K562 (cell line): ENCODE results near the gene RASL10B. TPM values are rescaled to one million over a fixed set of nuclear protein-coding genes. Genes with fewer than 3 reads are reported as not detected.
"Not testable (repeated sequence)": the region's sequence is repeated elsewhere in the genome, so short reads cannot be mapped to it uniquely, and the experiment has no call there.

Source experiments
- ATAC-seq: fragments of 200-7000 bp; cut with Tn5 transposase; 3 replicates; pipeline ENCODE4 v1.9.1; 2020; ENCODE audit warnings: moderate library complexity
- BruUV-seq: library from RNA; stranded (reverse); fragments of 400-500 nt; replicated peaks from 2 replicates; lab custom pipeline; 2021; lab: Mats Ljungman, UMichigan
- CTCF ChIA-PET: fragments of 300-600 bp; formaldehyde crosslinking; extraction: SDS; loops from one replicate; lab custom pipeline; 2021; ENCODE audit warnings: low intra/inter-chr PET ratio; lab: Yijun Ruan, JAX
- POLR2A ChIA-PET: fragments of 300-600, 350-650 bp; sonication (Branson Sonifier 250); formaldehyde crosslinking; extraction: SDS; loops from one replicate; lab custom pipeline; 2021; ENCODE audit warnings: antibody characterized with exemption, inconsistent platforms; lab: Yijun Ruan, JAX
- DNase-seq, 4 experiments: peaks; one replicate each; pipeline versions ENCODE4 v3.0.0 to v3.0.0-alpha.2; 2011 to 2018; ENCODE audit warnings: low spot score in 3 of 4, mixed read lengths in 3 of 4; ENCODE audit errors: extremely low read depth in 1 of 4
- FAIRE-seq: peaks from 2 replicates; lab custom pipeline; 2011; peaks lifted over from hg19 to GRCh38; lab: Jason Lieb, UNC
- H2AFZ ChIP-seq: 2 replicates; pipeline ENCODE4 v1.6.0; 2011; ENCODE audit warnings: low read depth, low read length, control low read depth, inconsistent platforms
- H3K27ac ChIP-seq: fragments of 200-600 bp; 3 replicates; pipeline ENCODE4 v1.8.0; 2011; ENCODE audit warnings: low read depth, mild to moderate bottlenecking, control low read depth, inconsistent platforms, low read length, moderate library complexity, mixed read lengths; ENCODE audit errors: extremely low read depth
- H3K27me3 ChIP-seq, 2 experiments: fragments of 300-600 bp in 1 of 2; 2 replicates in 1 of 2; 3 replicates in 1 of 2; pipeline versions ENCODE4 v1.6.0 to v1.8.0; 2011; ENCODE audit warnings: inconsistent platforms in 2 of 2, low read length in 2 of 2, mild to moderate bottlenecking in 1 of 2, mixed read lengths in 1 of 2, moderate library complexity in 1 of 2; ENCODE audit not compliant: control insufficient read depth in 2 of 2, insufficient read depth in 2 of 2
- H3K36me3 ChIP-seq: fragments of 300-600 bp; 3 replicates; pipeline ENCODE4 v1.8.0; 2011; ENCODE audit warnings: mild to moderate bottlenecking, low read length, inconsistent platforms; ENCODE audit not compliant: control insufficient read depth, insufficient read depth
- H3K4me1 ChIP-seq, 2 experiments: fragments of 200-600 bp in 1 of 2; replicated peaks in 1 of 2; 2 replicates in 1 of 2; 3 replicates in 1 of 2; pipeline versions ENCODE4 v1.5.1 to v1.8.0; 2011; ENCODE audit warnings: inconsistent platforms in 2 of 2, low read length in 2 of 2, mild to moderate bottlenecking in 1 of 2, mixed read lengths in 1 of 2, moderate library complexity in 1 of 2; ENCODE audit not compliant: control insufficient read depth in 2 of 2, insufficient read depth in 2 of 2
- H3K4me2 ChIP-seq: 2 replicates; pipeline ENCODE4 v1.6.1; 2011; ENCODE audit warnings: low read length, control low read depth, inconsistent platforms, mixed read lengths; ENCODE audit not compliant: insufficient read depth
- H3K4me3 ChIP-seq: fragments of 200-600 bp; sonication (generic), shearing (Covaris generic); 2 replicates; pipeline ENCODE4 v1.5.1; 2016; ENCODE audit warnings: control low read depth, inconsistent platforms
- H3K79me2 ChIP-seq: fragments of 200-600 bp; 3 replicates; pipeline ENCODE4 v1.8.0; 2011; ENCODE audit warnings: low read length, inconsistent platforms; ENCODE audit not compliant: control insufficient read depth, insufficient read depth
- H3K9ac ChIP-seq, 2 experiments: 2 replicates each; pipeline versions ENCODE4 v1.6.0 to v1.6.1; 2011; ENCODE audit warnings: low read depth in 2 of 2, low read length in 2 of 2, control low read depth in 1 of 2, inconsistent platforms in 1 of 2, mild to moderate bottlenecking in 1 of 2, mixed read lengths in 1 of 2; ENCODE audit not compliant: insufficient read depth in 1 of 2
- H3K9me1 ChIP-seq: one replicate; pipeline ENCODE4 v1.6.0; 2011; ENCODE audit warnings: inconsistent platforms, mild to moderate bottlenecking, low read length, moderate library complexity; ENCODE audit not compliant: control insufficient read depth, insufficient read depth
- H3K9me3 ChIP-seq: replicated peaks from 2 replicates; pipeline ENCODE4 v1.5.1; 2011; ENCODE audit warnings: low read depth, low read length, inconsistent platforms; ENCODE audit not compliant: control insufficient read depth, insufficient read depth
- H4K20me1 ChIP-seq: replicated peaks from 2 replicates; pipeline ENCODE4 v1.6.1; 2011; ENCODE audit warnings: low read length, inconsistent platforms, mixed read lengths; ENCODE audit not compliant: control insufficient read depth, insufficient read depth
- CAMTA2 ChIP-seq: fragments of 250-450 bp; sonication (Bioruptor Pico); conservative IDR thresholded peaks from 2 replicates; pipeline ENCODE4 v1.5.1; 2022
- CREB3L1 ChIP-seq: fragments of 450-650 bp; IDR thresholded peaks from 2 replicates; pipeline ENCODE4 v1.6.1; 2014; ENCODE audit warnings: low read depth, mild to moderate bottlenecking, moderate library complexity, borderline replicate concordance
- ETS2 ChIP-seq: IDR thresholded peaks from 2 replicates; pipeline ENCODE4 v1.6.1; 2016; ENCODE audit warnings: borderline replicate concordance, missing genetic modification characterization, mild to moderate bottlenecking, moderate library complexity, missing compliant biosample characterization; ENCODE audit not compliant: poor library complexity, severe bottlenecking
- KDM2B ChIP-seq: fragments of 250-450 bp; sonication (Bioruptor Pico); IDR thresholded peaks from 2 replicates; pipeline ENCODE4 v1.8.0; 2021; ENCODE audit warnings: mild to moderate bottlenecking, moderate library complexity
- MTA3 ChIP-seq: fragments of 450-650 bp; formaldehyde crosslinking; IDR thresholded peaks from 2 replicates; pipeline ENCODE4 v1.6.1; 2017; ENCODE audit warnings: mild to moderate bottlenecking, borderline replicate concordance
- PML ChIP-seq: IDR thresholded peaks from 2 replicates; pipeline ENCODE4 v1.6.1; 2012; ENCODE audit warnings: low read length, inconsistent platforms
- POLR3G ChIP-seq: IDR thresholded peaks from 2 replicates; pipeline ENCODE4 v1.6.1; 2011; ENCODE audit not compliant: insufficient read length, insufficient replicate concordance; ENCODE audit errors: extremely low read depth
- SMARCA4 ChIP-seq: fragments of 450-650 bp; IDR thresholded peaks from 2 replicates; pipeline ENCODE4 v1.6.1; 2016
- STAG1 ChIP-seq: sonication (generic); formaldehyde crosslinking; IDR thresholded peaks from 2 replicates; pipeline ENCODE4 v1.5.0; 2020; ENCODE audit warnings: missing genetic modification reagents, borderline replicate concordance
- TCF7L2 ChIP-seq: fragments of 150-350 bp; IDR thresholded peaks from 2 replicates; pipeline ENCODE4 v1.6.1; 2016; ENCODE audit warnings: low read depth, mild to moderate bottlenecking, low read length, moderate library complexity
- WGBS: fragments of 100-300 bp; shearing (Covaris generic); methylation state at CpG from one replicate; pipeline ENCODE4 v1.1.6; 2016; ENCODE audit warnings: low coverage, mixed read lengths; ENCODE audit not compliant: insufficient coverage; ENCODE audit errors: missing lambda C conversion rate; 5-methylcytosine and 5-hydroxymethylcytosine counted together
- in situ Hi-C: fragments of 300-500 bp; cut with MboI; formaldehyde crosslinking; loops from 4 replicates; pipeline ENCODE4 v1.15.0; 2018; ENCODE audit warnings: inconsistent platforms, mixed read lengths
- intact Hi-C: fragments of 100-400 bp; cut with micrococcal nuclease; formaldehyde crosslinking; loops from 2 replicates; pipeline ENCODE4 v1.14.2; 2022
- polyA plus RNA-seq, 8 experiments: library from polyadenylated mRNA; depleted of rRNA in 4 of 8; stranded (reverse) in 5 of 8; unstranded in 3 of 8; fragments of >200 nt; fragmentation: Nextera tagmentation in 2 of 8; fragmentation: Illumina TruSeq in 1 of 8; extraction: Ambion mirVana in 2 of 8; extraction: Trizol in 1 of 8; gene quantifications; 2 replicates each; pipeline versions ENCODE4 v1.2.1 to v1.2.3, GENCODE V29; 2011 to 2014; ENCODE audit warnings: inconsistent platforms in 1 of 8, missing spikeins in 1 of 8
- total RNA-seq, 7 experiments: library from RNA; depleted of rRNA in 6 of 7; stranded (reverse); fragments of >200 nt in 6 of 7; fragmentation: Illumina TruSeq in 2 of 7; extraction: Trizol in 2 of 7; gene quantifications; 2 replicates each; pipeline versions ENCODE4 v1.2.1 to v1.2.3, GENCODE V29; 2011 to 2021; ENCODE audit warnings: low replicate concordance in 1 of 7

The RASL10B gene
- total and polyA plus RNA-seq, 9 of the 15 experiments (the other 6 are each of a cell fraction or from before 2014, with no cell fraction given): 0.04 to 0.31 (median 0.14) TPM; not detected in 2

- POLR2A ChIA-PET: interaction anchor here (0.7 kb wide), 1 partner anchor 56 kb away, joined by 3 read pairs; no protein-coding TSS in a partner anchor
- H2AFZ ChIP-seq, H3K36me3 ChIP-seq, H3K4me3 ChIP-seq, DNase-seq, H3K9me3 ChIP-seq, H3K4me2 ChIP-seq, H3K9ac ChIP-seq, H4K20me1 ChIP-seq, H3K27ac ChIP-seq, CTCF ChIA-PET, H3K79me2 ChIP-seq, H3K9me1 ChIP-seq, BruUV-seq, FAIRE-seq, ATAC-seq, intact Hi-C loops: not testable (repeated sequence)
- Histone ChIP-seq H3K27me3 (peaks cover 7 to 46% of the 10 kb centered on the region in 2 experiments; a peak in 3 of 5 replicates), H3K4me1 (peaks cover 11 to 25% of the 10 kb centered on the region in 2 experiments; a peak in 4 of 5 replicates)
- 30% methylated on average over 4 of the region's 4 CpGs for WGBS
- in situ Hi-C loops: loop anchor here (10.0 kb wide), 1 partner anchor 587 kb away; no protein-coding TSS in a partner anchor
Measured at GRCh38 chr17:35751541-35751940, 20.1 kb downstream of the RASL10B start.

- WGBS: 18% methylated on average over 15 of the region's 16 CpGs
- Histone ChIP-seq H3K4me3 (no peak overlapping the region), H3K79me2 (no peaks in the 10 kb centered on the region), H3K4me2 (no peak overlapping the region), H3K27me3 (peaks cover 7 to 44% of the 10 kb centered on the region in 2 experiments; a peak in 3 of 5 replicates), H3K9me3 (no peaks in the 10 kb centered on the region), H3K9me1 (no peaks in the 10 kb centered on the region), H3K27ac (no peak overlapping the region), H3K4me1 (peaks cover 11 to 25% of the 10 kb centered on the region in 2 experiments; a peak in 4 of 5 replicates), H4K20me1 (0 out of 2 replicates have a peak, but pooled peaks cover 4% of the 10 kb centered on the region), H3K36me3 (no peaks in the 10 kb centered on the region), H2AFZ (no peak overlapping the region), H3K9ac (peak overlapping the region in 1 of 2 experiments; percentile 10; a peak in 1 of 4 replicates)
- CTCF ChIA-PET: no interaction called here
- ATAC-seq: no peak
- no peak for FAIRE-seq
- intact Hi-C loops: no loop called here
- DNase-seq: no peak
- BruUV-seq: no TSS peak
- TF ChIP-seq MTA3 (no peak), TCF7L2 (no peak), KDM2B (CRISPR knock-in tag) (no peak), POLR3G (no peak), PML (no peak), CREB3L1 (no peak), STAG1 (no peak), ETS2 (tag) (no peak), CAMTA2 (CRISPR knock-in tag) (no peak), SMARCA4 (no peak)
- POLR2A ChIA-PET: no interaction called here
- in situ Hi-C loops: loop anchor here (10.0 kb wide), 1 partner anchor 588 kb away; no protein-coding TSS in a partner anchor
Measured at GRCh38 chr17:35752471-35752870, 21.0 kb downstream of the RASL10B start.
